HepG2 (cell line): Measurements from ENCODE around the gene GARS1. TPM values are rescaled to one million over a fixed set of nuclear protein-coding genes. Genes with fewer than 3 reads are reported as not detected.
A peak's percentile ranks its signal among the peaks of the same experiment; 100 is the strongest.

ENCODE experiments used
- ATF1 ChIP-seq: IDR thresholded peaks from 2 replicates; pipeline ENCODE4 v1.6.1; 2016; ENCODE audit warnings: mild to moderate bottlenecking, control low read depth
- ATF7 ChIP-seq, 2 experiments: fragments of 450-650 bp in 1 of 2; sonication (generic) in 1 of 2; formaldehyde crosslinking in 1 of 2; IDR thresholded peaks; 2 replicates each; pipeline versions ENCODE4 v1.4.0 to v1.6.1; 2016 to 2020; ENCODE audit warnings: antibody characterized with exemption in 1 of 2, mild to moderate bottlenecking in 1 of 2, missing genetic modification reagents in 1 of 2
- DR1 ChIP-seq: sonication (generic); formaldehyde crosslinking; IDR thresholded peaks from 2 replicates; pipeline ENCODE4 v1.8.0; 2021; ENCODE audit warnings: mild to moderate bottlenecking, missing genetic modification reagents, inconsistent platforms
- LBX2 ChIP-seq: sonication (generic); formaldehyde crosslinking; IDR thresholded peaks from 2 replicates; pipeline ENCODE4 v1.5.0; 2020; ENCODE audit warnings: missing genetic modification reagents, mild to moderate bottlenecking, borderline replicate concordance
- MED13 ChIP-seq: sonication (generic); formaldehyde crosslinking; IDR thresholded peaks from 2 replicates; pipeline ENCODE4 v1.5.0; 2020; ENCODE audit warnings: missing genetic modification reagents
- MLLT10 ChIP-seq: sonication (generic); formaldehyde crosslinking; IDR thresholded peaks from 2 replicates; pipeline ENCODE4 v1.4.0; 2020; ENCODE audit warnings: missing genetic modification reagents
- PBX2 ChIP-seq: IDR thresholded peaks from 2 replicates; pipeline ENCODE4 v1.6.1; 2016; ENCODE audit warnings: control low read depth
- PCBP1 ChIP-seq: fragments of 200-400 bp; formaldehyde crosslinking; IDR thresholded peaks from 2 replicates; pipeline ENCODE4 v1.6.1; 2017; ENCODE audit warnings: mild to moderate bottlenecking, low read depth, low read length, borderline replicate concordance
- REL ChIP-seq: sonication (generic); formaldehyde crosslinking; conservative IDR thresholded peaks from 2 replicates; pipeline ENCODE4 v1.8.0; 2022; ENCODE audit warnings: mild to moderate bottlenecking, missing genetic modification reagents, moderate library complexity
- SNAI1 ChIP-seq: sonication (generic); formaldehyde crosslinking; IDR thresholded peaks from 2 replicates; pipeline ENCODE4 v1.5.0; 2020; ENCODE audit warnings: mild to moderate bottlenecking, missing genetic modification reagents, borderline replicate concordance
- SP2 ChIP-seq: sonication (generic); formaldehyde crosslinking; IDR thresholded peaks from 2 replicates; pipeline ENCODE4 v1.5.1; 2020; ENCODE audit warnings: mild to moderate bottlenecking, missing genetic modification reagents
- STAT5B ChIP-seq: sonication (generic); formaldehyde crosslinking; IDR thresholded peaks from 2 replicates; pipeline ENCODE4 v1.4.0; 2020; ENCODE audit warnings: missing genetic modification reagents
- ZBTB7A ChIP-seq: sonication (generic); formaldehyde crosslinking; IDR thresholded peaks from 2 replicates; pipeline ENCODE4 v1.8.0; 2022; ENCODE audit warnings: mild to moderate bottlenecking, missing genetic modification reagents
- ZMYM4 ChIP-seq: sonication (generic); formaldehyde crosslinking; IDR thresholded peaks from 2 replicates; pipeline ENCODE4 v1.8.1; 2023; ENCODE audit warnings: mild to moderate bottlenecking, missing genetic modification reagents
- ZNF101 ChIP-seq: sonication (generic); formaldehyde crosslinking; IDR thresholded peaks from 2 replicates; pipeline ENCODE4 v1.4.0; 2020; ENCODE audit warnings: mild to moderate bottlenecking, low read depth, missing genetic modification reagents, borderline replicate concordance
- ZNF180 ChIP-seq: sonication (generic); formaldehyde crosslinking; IDR thresholded peaks from 2 replicates; pipeline ENCODE4 v1.4.0; 2020; ENCODE audit warnings: low read depth, missing genetic modification reagents, borderline replicate concordance
- ZNF263 ChIP-seq: sonication (generic); formaldehyde crosslinking; IDR thresholded peaks from 2 replicates; pipeline ENCODE4 v1.4.0; 2020; ENCODE audit warnings: missing genetic modification reagents
- ZNF572 ChIP-seq: sonication (generic); formaldehyde crosslinking; IDR thresholded peaks from 2 replicates; pipeline ENCODE4 v1.5.1; 2020; ENCODE audit warnings: mild to moderate bottlenecking, missing genetic modification reagents
- ZNF644 ChIP-seq: IDR thresholded peaks from 2 replicates; pipeline ENCODE4 v1.6.1; 2016; ENCODE audit warnings: low read depth
- ZNF792 ChIP-seq: IDR thresholded peaks from 2 replicates; pipeline ENCODE4 v1.6.1; 2016
- ZNF850 ChIP-seq: sonication (generic); formaldehyde crosslinking; conservative IDR thresholded peaks from 2 replicates; pipeline ENCODE4 v1.9.0; 2021; ENCODE audit warnings: mild to moderate bottlenecking, missing genetic modification reagents
- ZSCAN20 ChIP-seq: sonication (generic); formaldehyde crosslinking; IDR thresholded peaks from 2 replicates; pipeline ENCODE4 v1.4.0; 2020; ENCODE audit warnings: missing genetic modification reagents, mild to moderate bottlenecking, borderline replicate concordance
- polyA plus RNA-seq, 8 experiments: library from polyadenylated mRNA; depleted of rRNA in 3 of 8; stranded (reverse) in 7 of 8; unstranded in 1 of 8; fragments of >200 nt; fragmentation: Illumina TruSeq in 4 of 8; extraction: Trizol in 4 of 8; gene quantifications; 2 replicates each; pipeline versions ENCODE4 v1.2.1 to v1.2.3, GENCODE V29; 2011 to 2016; ENCODE audit warnings: low read depth in 4 of 8, missing spikeins in 1 of 8, mixed read lengths in 1 of 8; ENCODE audit not compliant: insufficient read depth in 1 of 8
- total RNA-seq, 5 experiments: library from RNA; depleted of rRNA; stranded (reverse); fragments of >200 nt; fragmentation: Illumina TruSeq; extraction: Trizol; gene quantifications; 2 replicates each; pipeline ENCODE4 v1.2.3, GENCODE V29; 2016; ENCODE audit warnings: low read depth in 1 of 5
- TF ChIP-seq, protein P1 (sequence below): sonication (generic); formaldehyde crosslinking; IDR thresholded peaks from 2 replicates; pipeline ENCODE4 v1.4.0; 2020; ENCODE audit warnings: missing genetic modification reagents
- TF ChIP-seq, protein P2 (sequence below): IDR thresholded peaks from 2 replicates; pipeline ENCODE4 v1.6.1; 2016
- TF ChIP-seq, protein P3 (sequence below): IDR thresholded peaks from 2 replicates; pipeline ENCODE4 v1.6.1; 2016; ENCODE audit warnings: low read depth

Gene GARS1
- total and polyA plus RNA-seq, 2 of the 13 experiments (the other 11 are each of a cell fraction or from before 2014, with no cell fraction given), result 140 to 460 TPM

- TF ChIP-seq ZBTB7A, result peak; percentile 58; the same call in 1 of the 2 replicates
- TF ChIP-seq ZNF101 (CRISPR knock-in tag), result no peak
- TF ChIP-seq ZNF263 (CRISPR knock-in tag), result peak; percentile 61
- peak; percentile 77 for TF ChIP-seq ZSCAN20
- TF ChIP-seq, protein P1, sequence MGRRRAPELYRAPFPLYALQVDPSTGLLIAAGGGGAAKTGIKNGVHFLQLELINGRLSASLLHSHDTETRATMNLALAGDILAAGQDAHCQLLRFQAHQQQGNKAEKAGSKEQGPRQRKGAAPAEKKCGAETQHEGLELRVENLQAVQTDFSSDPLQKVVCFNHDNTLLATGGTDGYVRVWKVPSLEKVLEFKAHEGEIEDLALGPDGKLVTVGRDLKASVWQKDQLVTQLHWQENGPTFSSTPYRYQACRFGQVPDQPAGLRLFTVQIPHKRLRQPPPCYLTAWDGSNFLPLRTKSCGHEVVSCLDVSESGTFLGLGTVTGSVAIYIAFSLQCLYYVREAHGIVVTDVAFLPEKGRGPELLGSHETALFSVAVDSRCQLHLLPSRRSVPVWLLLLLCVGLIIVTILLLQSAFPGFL, result no peak
- TF ChIP-seq ZNF572 (CRISPR knock-in tag), result no peak
- no peak for TF ChIP-seq ZNF644 (CRISPR knock-in tag)
- peak; percentile 66; the same call in 1 of the 2 replicates for TF ChIP-seq LBX2 (CRISPR knock-in tag)
- no peak for TF ChIP-seq REL
- TF ChIP-seq PBX2, result no peak
- TF ChIP-seq ZNF792 (CRISPR knock-in tag), result peak; percentile 95
- no peak for TF ChIP-seq ZNF850 (CRISPR knock-in tag)
- peak; percentile 81; the same call in 1 of the 2 replicates for TF ChIP-seq MED13 (CRISPR knock-in tag)
- TF ChIP-seq ATF1 (CRISPR knock-in tag), result peak; percentile 94
- TF ChIP-seq, protein P2, sequence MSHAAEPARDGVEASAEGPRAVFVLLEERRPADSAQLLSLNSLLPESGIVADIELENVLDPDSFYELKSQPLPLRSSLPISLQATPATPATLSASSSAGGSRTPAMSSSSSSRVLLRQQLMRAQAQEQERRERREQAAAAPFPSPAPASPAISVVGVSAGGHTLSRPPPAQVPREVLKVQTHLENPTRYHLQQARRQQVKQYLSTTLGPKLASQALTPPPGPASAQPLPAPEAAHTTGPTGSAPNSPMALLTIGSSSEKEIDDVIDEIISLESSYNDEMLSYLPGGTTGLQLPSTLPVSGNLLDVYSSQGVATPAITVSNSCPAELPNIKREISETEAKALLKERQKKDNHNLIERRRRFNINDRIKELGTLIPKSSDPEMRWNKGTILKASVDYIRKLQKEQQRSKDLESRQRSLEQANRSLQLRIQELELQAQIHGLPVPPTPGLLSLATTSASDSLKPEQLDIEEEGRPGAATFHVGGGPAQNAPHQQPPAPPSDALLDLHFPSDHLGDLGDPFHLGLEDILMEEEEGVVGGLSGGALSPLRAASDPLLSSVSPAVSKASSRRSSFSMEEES (CRISPR knock-in tag), result peak; percentile 94
- TF ChIP-seq MLLT10 (CRISPR knock-in tag), result no peak
- TF ChIP-seq DR1 (CRISPR knock-in tag), result peak; percentile 82
- TF ChIP-seq PCBP1, result 0 out of 2 replicates have a peak, but pooled peaks have one; percentile 41
- TF ChIP-seq ATF7 (IDR thresholded peaks at IDR 0.05), result no peak
- TF ChIP-seq ATF7 (CRISPR knock-in tag; IDR thresholded peaks at IDR 0.05), result peak; percentile 86
- no peak for TF ChIP-seq SNAI1 (CRISPR knock-in tag)
- 0 out of 2 replicates have a peak, but pooled peaks have one; percentile 64 for TF ChIP-seq STAT5B
- peak; percentile 96 for TF ChIP-seq ZMYM4 (CRISPR knock-in tag)
- no peak; the same call in none of the 2 replicates for TF ChIP-seq SP2
- TF ChIP-seq, protein P3, sequence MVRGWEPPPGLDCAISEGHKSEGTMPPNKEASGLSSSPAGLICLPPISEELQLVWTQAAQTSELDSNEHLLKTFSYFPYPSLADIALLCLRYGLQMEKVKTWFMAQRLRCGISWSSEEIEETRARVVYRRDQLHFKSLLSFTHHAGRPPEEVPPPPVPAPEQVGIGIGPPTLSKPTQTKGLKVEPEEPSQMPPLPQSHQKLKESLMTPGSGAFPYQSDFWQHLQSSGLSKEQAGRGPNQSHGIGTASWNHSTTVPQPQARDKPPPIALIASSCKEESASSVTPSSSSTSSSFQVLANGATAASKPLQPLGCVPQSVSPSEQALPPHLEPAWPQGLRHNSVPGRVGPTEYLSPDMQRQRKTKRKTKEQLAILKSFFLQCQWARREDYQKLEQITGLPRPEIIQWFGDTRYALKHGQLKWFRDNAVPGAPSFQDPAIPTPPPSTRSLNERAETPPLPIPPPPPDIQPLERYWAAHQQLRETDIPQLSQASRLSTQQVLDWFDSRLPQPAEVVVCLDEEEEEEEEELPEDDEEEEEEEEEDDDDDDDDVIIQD (CRISPR knock-in tag), result peak; percentile 75; the same call in 1 of the 2 replicates
- TF ChIP-seq ZNF180 (CRISPR knock-in tag), result no peak
Observed at GRCh38 chr7:30594540-30595435, at the start of gene GARS1 (continued).
